Measurements from ENCODE around the gene ANP32E. TPM values are rescaled to one million over a fixed set of nuclear protein-coding genes. Genes with fewer than 3 reads are reported as not detected.
"Not testable (repeated sequence)": the region's sequence is repeated elsewhere in the genome, so short reads cannot be mapped to it uniquely, and the experiment has no call there.

ANP32E gene
- total RNA-seq, 2 experiments from 2014 or later = 185 TPM

DNA sequence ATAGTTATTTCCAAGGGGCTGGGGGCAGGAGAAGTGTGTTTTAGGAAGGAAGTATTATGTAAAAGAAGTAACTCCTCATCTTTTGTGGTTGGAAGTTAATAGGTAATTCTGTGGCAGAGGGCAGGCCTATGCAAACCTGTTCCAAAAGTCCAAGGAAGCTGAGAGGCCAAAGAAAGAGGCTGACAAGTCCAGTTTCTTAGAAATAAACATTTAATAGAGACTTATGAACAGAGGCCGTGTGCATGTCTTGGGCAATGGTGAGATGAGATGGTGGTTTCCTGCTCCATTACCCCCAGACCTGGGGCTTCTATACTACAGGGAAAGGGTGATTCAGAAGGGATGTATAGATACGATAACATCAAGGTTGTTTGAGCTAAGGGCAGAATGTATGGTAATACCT, 14.0 kb upstream of the ANP32E start:
- no peak for DNase-seq
- Mint-ChIP-seq H3K36me3 (ENCODE audit: low read depth) (no peaks in the 10 kb centered on the region), H3K27ac (no peak overlapping the region), H3K4me1 (peaks cover 3% of the 10 kb centered on the region), H3K9me3 (no peaks in the 10 kb centered on the region), H3K4me3 (no peak overlapping the region), H3K27me3 (peaks cover 9% of the 10 kb centered on the region)
- ChIA-PET CTCF (no interaction called here), POLR2A (interaction anchor here (1.2 to 1.6 kb wide), 4 partner anchors 8 to 19 kb away, joined by 3 to 4 read pairs (median 4); partner anchors contain the start of gene APH1A)

DNA sequence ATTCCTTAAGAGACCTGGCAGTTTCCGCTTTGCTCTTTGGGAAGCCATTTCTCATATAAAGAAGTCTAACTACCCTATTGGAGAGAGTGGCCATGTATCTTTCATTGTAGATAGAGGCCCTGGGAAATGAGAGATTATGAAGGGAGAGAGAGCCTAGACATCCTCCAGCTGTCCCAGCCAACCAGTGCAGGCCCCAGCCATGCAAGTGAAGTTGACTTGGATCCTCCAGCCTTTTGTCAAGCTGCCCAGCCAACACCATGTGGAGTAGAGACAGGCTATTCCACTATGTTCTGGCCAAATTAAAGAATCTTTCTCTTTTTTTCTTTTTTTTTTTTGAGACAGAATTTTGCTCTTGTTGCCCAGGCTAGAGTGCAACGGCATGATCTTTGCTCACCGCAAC, 7.1 kb upstream of the ANP32E start:
- H3K4me1 Mint-ChIP-seq = no peaks in the 10 kb centered on the region
- H3K36me3 Mint-ChIP-seq (ENCODE audit: low read depth) = no peaks in the 10 kb centered on the region
- H3K4me3 Mint-ChIP-seq = no peak overlapping the region
- no peak for DNase-seq
- ChIA-PET POLR2A (no interaction called here), CTCF (no interaction called here)
- peaks cover 4% of the 10 kb centered on the region for H3K27me3 Mint-ChIP-seq
- no peaks in the 10 kb centered on the region for H3K9me3 Mint-ChIP-seq
- no peak overlapping the region for H3K27ac Mint-ChIP-seq

DNA sequence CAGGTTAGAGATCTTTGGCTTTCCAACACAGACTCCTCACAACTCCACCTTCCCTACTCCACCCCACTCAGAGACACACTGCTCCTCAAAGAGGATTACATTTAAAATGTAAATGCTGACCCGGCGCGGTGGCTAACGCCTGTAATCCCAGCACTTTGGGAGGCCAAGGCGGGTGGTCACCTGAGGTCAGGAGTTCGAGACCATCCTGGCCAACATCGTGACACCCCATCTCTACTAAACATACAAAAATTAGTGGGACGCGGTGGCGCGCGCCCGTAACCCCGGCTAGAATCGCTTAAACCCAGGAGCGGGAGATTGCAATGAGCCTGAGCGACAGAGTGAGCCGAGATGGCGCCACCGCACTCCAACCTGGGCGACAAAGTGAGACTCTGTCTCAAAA, 1.8 kb upstream of the ANP32E start:
- H3K36me3 Mint-ChIP-seq (ENCODE audit: low read depth) = peaks cover 17% of the 10 kb centered on the region
- H3K27ac Mint-ChIP-seq = no peak overlapping the region
- no peak overlapping the region for H3K4me3 Mint-ChIP-seq
- no peaks in the 10 kb centered on the region for H3K9me3 Mint-ChIP-seq
- no peaks in the 10 kb centered on the region for H3K27me3 Mint-ChIP-seq
- ChIA-PET POLR2A (no interaction called here), CTCF (no interaction called here)
- DNase-seq = no peak
- H3K4me1 Mint-ChIP-seq = peaks cover 16% of the 10 kb centered on the region

DNA sequence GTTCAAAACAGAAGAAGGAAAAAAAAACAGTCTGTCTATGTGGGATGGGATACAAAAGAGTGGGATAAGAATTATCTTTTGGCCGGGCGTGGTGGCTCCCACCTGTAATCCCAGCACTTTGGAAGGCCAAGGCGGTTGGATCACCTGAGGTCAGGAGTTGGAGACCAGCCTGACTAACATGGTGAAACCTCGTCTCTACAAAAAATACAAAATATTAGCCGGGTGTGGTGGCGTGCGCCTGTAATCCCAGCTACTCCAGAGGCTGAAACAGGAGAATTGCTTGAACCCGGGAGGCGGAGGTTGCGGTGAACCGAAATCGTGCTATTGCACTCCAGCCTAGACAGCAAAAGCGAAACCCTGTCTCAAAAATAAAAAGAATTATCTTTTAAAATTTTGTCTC, 1.3 kb upstream of the ANP32E start:
- not testable (repeated sequence) for H3K27me3 Mint-ChIP-seq
- POLR2A ChIA-PET = interaction anchor here (0.5 to 4.5 kb wide), 9 partner anchors 19 to 350 kb away, joined by 3 to 50 read pairs (median 4); partner anchors contain the start of genes APH1A, CA14 and RPRD2
- CTCF ChIA-PET = interaction anchor here (1.7 kb wide), 1 partner anchor 127 kb away, joined by 5 read pairs; the partner anchor contains the start of gene RPRD2

DNA sequence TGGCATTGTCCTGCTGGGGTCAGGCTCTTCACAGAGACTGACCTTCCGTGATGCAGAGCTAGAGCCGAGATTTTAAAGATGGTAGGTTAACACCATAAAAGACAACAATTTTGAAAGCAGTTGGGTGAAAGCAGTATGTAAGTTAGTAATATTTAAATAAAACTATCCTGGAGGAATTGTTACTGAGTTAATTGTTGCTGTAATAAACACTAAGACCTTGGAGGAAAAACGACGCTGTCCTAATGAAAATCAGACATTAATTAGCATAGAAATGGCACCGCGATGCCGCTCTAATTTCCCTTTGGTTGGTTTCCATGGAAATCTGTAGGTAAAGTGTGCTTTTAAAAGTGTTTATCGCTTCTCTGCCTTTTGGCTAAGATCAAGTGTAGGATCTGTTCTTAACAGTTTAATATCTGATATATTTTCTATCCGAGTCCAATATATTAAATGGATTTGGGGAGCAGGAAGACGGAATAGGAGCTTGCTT, 745 bp upstream of the ANP32E start:
- Mint-ChIP-seq H3K9me3 (no peaks in the 10 kb centered on the region), H3K36me3 (ENCODE audit: low read depth) (peaks cover 17% of the 10 kb centered on the region), H3K4me1 (peaks cover 21% of the 10 kb centered on the region), H3K27ac (no peak overlapping the region), H3K4me3 (no peak overlapping the region), H3K27me3 (no peaks in the 10 kb centered on the region)
- POLR2A ChIA-PET = interaction anchor here (0.5 to 4.5 kb wide), 12 partner anchors 18 to 349 kb away, joined by 3 to 50 read pairs (median 4); partner anchors contain the start of genes APH1A, CA14 and RPRD2
- no peak for DNase-seq
- CTCF ChIA-PET = interaction anchor here (0.6 to 1.7 kb wide), 2 partner anchors 127 to 335 kb away, joined by 3 to 5 read pairs; partner anchors contain the start of gene RPRD2

More for the DNA sequence above, 1.3 kb upstream of the ANP32E start:
- not testable (repeated sequence) for H3K27ac Mint-ChIP-seq, DNase-seq, H3K4me3 Mint-ChIP-seq, H3K9me3 Mint-ChIP-seq
- H3K4me1 Mint-ChIP-seq = peaks cover 18% of the 10 kb centered on the region
- H3K36me3 Mint-ChIP-seq (ENCODE audit: low read depth) = peaks cover 17% of the 10 kb centered on the region

DNA sequence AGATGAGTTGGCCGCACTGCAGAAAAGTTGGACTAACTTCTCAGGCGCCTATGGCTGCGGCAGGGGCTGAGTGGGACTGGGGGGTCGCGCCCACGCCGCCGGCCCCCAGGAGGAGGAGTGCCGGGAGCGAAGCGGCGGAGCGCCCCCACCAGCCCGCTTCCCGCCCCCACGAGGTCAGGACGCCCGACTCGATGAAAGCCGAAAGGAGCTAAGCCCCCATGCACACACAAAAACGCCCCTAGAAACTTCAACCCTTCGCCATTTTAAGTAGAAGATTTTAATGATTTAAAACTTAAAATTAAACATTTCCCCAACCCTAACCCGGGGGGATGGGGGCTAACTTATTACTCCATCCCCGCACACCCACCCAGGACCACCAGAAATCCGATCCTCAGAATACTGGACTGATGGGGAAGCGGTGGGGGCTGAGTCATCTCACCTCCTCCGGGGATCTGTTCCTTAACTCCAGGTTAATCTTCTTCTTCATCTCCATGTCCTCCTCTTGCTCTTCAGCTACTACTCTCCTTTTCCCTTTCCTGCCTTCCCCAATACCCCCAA, 539 bp downstream of the ANP32E start:
- peaks cover 24% of the 10 kb centered on the region for H3K4me1 Mint-ChIP-seq
- no peak overlapping the region for H3K27ac Mint-ChIP-seq
- H3K9me3 Mint-ChIP-seq = no peaks in the 10 kb centered on the region
- peak; percentile 41 for DNase-seq
- CTCF ChIA-PET = interaction anchor here (0.5 to 1.7 kb wide), 4 partner anchors 48 to 347 kb away, joined by 3 to 5 read pairs (median 4); partner anchors contain the start of gene RPRD2
- peaks cover 21% of the 10 kb centered on the region for H3K36me3 Mint-ChIP-seq (ENCODE audit: low read depth)
- no peak overlapping the region for H3K4me3 Mint-ChIP-seq
- H3K27me3 Mint-ChIP-seq = no peaks in the 10 kb centered on the region
- POLR2A ChIA-PET = interaction anchor here (0.6 to 4.7 kb wide), 24 partner anchors 10 to 462 kb away, joined by 3 to 70 read pairs (median 4); partner anchors contain the start of genes APH1A, CA14, CIART and ENSA

DNA sequence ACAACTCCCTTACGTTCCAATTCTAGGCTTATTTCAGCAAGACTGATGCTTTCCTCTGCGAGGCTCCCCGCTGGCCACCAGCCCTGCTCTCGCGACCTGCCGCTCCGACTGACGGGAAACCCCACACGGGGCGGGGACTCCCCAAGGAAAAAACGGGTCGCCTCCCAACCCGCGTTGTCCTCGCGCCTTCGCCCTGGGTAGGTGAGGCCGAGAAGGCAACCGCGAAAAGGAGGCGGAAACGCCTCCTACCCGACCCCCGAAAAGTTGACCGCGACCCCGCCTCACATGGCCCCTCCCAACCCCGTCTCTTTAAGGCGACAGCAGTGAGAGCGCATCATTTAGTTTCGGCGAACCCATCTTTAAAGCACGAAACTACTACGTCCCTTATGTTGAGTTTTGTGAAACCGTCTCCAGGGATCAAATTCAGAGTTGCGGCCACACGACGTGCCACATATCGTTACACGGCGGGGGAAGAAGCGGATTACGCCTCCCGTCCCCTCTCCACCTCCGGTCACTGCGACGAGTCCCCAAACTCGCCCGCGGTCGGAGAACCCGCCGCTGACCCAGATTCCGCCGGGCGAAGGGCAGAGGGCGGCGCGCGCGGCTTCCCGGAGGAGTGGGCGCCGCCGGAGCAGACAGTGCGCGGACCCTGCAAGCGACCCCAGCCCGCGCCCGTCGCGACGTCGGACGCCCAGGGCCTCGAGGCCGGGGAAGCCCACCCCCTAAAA, 1.2 kb downstream of the ANP32E start:
- ChIA-PET POLR2A (interaction anchor here (0.6 to 4.7 kb wide), 29 partner anchors 10 to 739 kb away, joined by 3 to 70 read pairs (median 5); partner anchors contain the start of genes APH1A, FALEC, GOLPH3L and PLEKHO1), CTCF (interaction anchor here (0.8 to 2.6 kb wide), 4 partner anchors 10 to 347 kb away, joined by 3 to 8 read pairs (median 6); a partner anchor contains a TSS)
- Mint-ChIP-seq H3K9me3 (no peaks in the 10 kb centered on the region), H3K27ac (no peak overlapping the region), H3K27me3 (no peaks in the 10 kb centered on the region), H3K4me1 (peaks cover 26% of the 10 kb centered on the region), H3K4me3 (no peak overlapping the region), H3K36me3 (ENCODE audit: low read depth) (peaks cover 25% of the 10 kb centered on the region)
- peak; percentile 93 for DNase-seq

DNA sequence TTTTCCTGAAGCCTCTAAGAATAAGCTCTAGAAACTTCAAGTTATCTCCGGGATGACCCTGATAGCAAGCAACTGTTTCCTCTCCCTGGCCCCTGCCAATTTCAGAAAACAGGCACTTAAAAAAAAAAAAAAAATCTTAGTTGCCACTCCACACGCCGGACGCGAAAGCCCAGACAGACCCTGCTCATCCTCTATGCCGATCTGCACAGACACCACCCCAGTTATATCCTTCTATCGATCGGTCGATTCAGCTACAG, 1.7 kb downstream of the ANP32E start:
- ChIA-PET CTCF (interaction anchor here (0.7 to 2.6 kb wide), 8 partner anchors 10 to 161 kb away, joined by 3 to 9 read pairs (median 4); no protein-coding TSS in a partner anchor), POLR2A (interaction anchor here (0.6 to 4.7 kb wide), 27 partner anchors 9 to 740 kb away, joined by 3 to 70 read pairs (median 6); partner anchors contain the start of genes APH1A, ENSA, FALEC and PLEKHO1)
- Mint-ChIP-seq H3K9me3 (no peaks in the 10 kb centered on the region), H3K36me3 (ENCODE audit: low read depth) (peaks cover 25% of the 10 kb centered on the region), H3K4me3 (no peak overlapping the region), H3K27ac (no peak overlapping the region), H3K27me3 (no peaks in the 10 kb centered on the region), H3K4me1 (peaks cover 26% of the 10 kb centered on the region)
- no peak for DNase-seq

DNA sequence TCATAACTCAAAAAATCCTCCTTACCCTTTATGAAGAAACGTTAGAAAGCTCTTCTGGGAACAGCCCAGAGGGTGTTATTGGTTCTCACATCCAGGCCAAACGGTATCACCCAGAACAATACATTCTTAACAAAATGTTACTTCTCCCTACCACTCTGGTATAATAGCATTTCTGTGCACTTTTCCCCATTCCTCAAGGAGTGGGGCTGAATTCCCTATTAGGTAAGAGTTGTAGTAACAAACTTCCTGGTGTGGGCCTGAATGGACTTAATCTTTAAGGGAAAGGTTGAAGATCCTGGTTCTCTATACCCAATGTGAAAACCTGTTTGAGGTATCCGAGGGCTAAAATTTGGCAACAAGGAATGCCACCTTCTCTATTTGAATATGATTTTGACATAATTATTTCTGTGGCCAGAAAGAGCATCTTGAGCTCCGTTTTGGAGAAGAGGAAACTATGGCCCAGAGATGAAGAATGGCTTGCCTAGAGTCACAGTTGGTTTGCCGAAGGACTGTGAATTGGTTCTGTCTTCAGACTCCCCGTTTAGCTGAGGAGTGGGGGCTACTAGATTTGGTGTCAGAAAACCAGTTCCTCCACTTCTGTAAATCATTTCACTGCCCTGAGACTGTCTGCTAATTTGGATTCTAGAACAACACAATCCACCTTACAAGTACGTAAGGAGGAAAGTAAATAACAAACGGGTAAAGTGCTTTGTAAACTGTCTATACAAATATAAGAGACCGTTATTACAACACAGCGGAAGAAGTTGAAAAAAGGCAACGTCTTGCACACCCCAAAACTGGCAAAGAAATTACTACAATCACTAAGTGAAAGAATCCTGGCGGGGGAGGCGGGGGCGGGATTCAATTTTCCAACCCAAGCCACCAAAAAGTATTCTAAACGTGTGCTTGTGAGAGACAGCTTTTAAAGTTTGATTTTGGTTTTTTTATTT, 2.3 kb downstream of the ANP32E start:
- no peaks in the 10 kb centered on the region for H3K9me3 Mint-ChIP-seq
- peak; percentile 42 for DNase-seq
- CTCF ChIA-PET = interaction anchor here (0.6 to 2.6 kb wide), 12 partner anchors 9 to 326 kb away, joined by 3 to 9 read pairs (median 4); no protein-coding TSS in a partner anchor
- peaks cover 29% of the 10 kb centered on the region for H3K4me1 Mint-ChIP-seq
- H3K4me3 Mint-ChIP-seq = no peak overlapping the region
- H3K36me3 Mint-ChIP-seq (ENCODE audit: low read depth) = peaks cover 29% of the 10 kb centered on the region
- POLR2A ChIA-PET = interaction anchor here (0.7 to 4.7 kb wide), 27 partner anchors 9 to 740 kb away, joined by 3 to 70 read pairs (median 6); partner anchors contain the start of genes APH1A, ENSA, FALEC and PLEKHO1
- H3K27ac Mint-ChIP-seq = no peak overlapping the region
- no peaks in the 10 kb centered on the region for H3K27me3 Mint-ChIP-seq

DNA sequence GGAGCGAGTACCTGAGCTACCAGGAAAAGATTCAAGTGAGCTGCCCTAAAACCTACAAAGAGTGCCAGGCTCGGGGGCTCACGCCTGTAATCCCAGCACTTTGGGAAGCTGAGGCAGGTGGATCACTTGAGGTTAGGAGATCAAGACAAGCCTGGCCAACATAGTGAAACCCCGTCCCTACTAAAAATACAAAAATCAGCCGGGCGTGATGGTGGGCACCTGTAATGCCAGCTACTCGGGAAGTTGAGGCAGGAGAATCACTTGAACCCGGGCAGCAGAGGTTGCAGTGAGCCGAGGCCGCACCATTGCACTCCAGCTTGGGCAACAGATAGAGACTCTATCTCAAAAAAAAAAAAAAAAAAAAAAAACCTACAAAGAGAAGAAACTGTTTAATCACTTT, 3.0 kb downstream of the ANP32E start:
- peaks cover 34% of the 10 kb centered on the region for H3K36me3 Mint-ChIP-seq (ENCODE audit: low read depth)
- H3K4me3 Mint-ChIP-seq, DNase-seq, H3K27me3 Mint-ChIP-seq, H3K9me3 Mint-ChIP-seq, H3K27ac Mint-ChIP-seq: not testable (repeated sequence)
- H3K4me1 Mint-ChIP-seq = peaks cover 30% of the 10 kb centered on the region
- ChIA-PET POLR2A (interaction anchor here (0.8 to 4.7 kb wide), 11 partner anchors 8 to 346 kb away, joined by 3 to 70 read pairs (median 12); partner anchors contain the start of genes APH1A, RPRD2 and VPS45), CTCF (interaction anchor here (0.6 to 2.6 kb wide), 8 partner anchors 9 to 327 kb away, joined by 4 to 9 read pairs (median 5); no protein-coding TSS in a partner anchor)

DNA sequence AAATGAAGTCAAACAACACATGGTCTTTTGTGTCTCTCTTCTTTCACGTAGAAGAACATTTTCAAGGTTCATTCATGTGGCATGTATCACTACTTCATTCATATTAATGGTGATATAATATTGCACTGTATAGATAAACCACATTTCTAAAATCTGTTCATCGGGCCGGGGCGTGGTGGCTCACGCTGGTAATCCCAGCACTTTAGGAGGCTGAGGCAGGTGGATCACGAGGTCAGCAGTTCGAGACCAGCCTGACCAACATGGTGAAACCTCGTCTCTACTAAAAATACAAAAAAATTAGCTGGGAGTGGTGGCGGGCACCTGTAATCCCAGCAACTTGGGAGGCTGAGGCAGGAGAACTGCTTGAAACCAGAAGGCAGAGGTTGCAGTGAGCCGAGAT, 7.7 kb downstream of the ANP32E start:
- H3K27ac Mint-ChIP-seq, H3K27me3 Mint-ChIP-seq, H3K4me3 Mint-ChIP-seq, H3K9me3 Mint-ChIP-seq, DNase-seq, CTCF ChIA-PET: not testable (repeated sequence)
- peaks cover 40% of the 10 kb centered on the region for H3K4me1 Mint-ChIP-seq
- peaks cover 60% of the 10 kb centered on the region for H3K36me3 Mint-ChIP-seq (ENCODE audit: low read depth)
- POLR2A ChIA-PET = interaction anchor here (1.3 kb wide), 1 partner anchor 27 kb away, joined by 4 read pairs; no protein-coding TSS in a partner anchor

DNA sequence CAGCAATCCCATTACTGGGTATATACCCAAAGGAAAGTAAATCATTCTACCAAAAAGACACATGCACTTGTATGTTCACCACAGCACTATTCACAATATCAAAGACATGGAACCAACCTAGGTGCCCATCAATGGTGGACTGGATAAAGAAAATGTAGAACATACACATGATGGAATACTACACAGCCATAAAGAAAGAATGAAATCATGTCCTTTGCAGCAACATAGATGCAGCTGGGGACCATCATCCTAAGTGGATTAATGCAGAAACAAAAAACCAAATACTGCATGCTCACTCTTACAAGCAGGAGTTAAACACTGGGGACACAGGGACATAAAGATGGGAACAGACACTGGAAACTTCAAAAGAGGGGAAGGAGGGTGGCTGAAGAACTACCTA, 8.7 kb downstream of the ANP32E start:
- H3K27ac Mint-ChIP-seq = no peak overlapping the region
- DNase-seq = no peak
- no peak overlapping the region for H3K4me3 Mint-ChIP-seq
- peaks cover 33% of the 10 kb centered on the region for H3K4me1 Mint-ChIP-seq
- H3K36me3 Mint-ChIP-seq (ENCODE audit: low read depth) = peaks cover 62% of the 10 kb centered on the region
- POLR2A ChIA-PET = no interaction called here
- CTCF ChIA-PET = no interaction called here
- no peaks in the 10 kb centered on the region for H3K27me3 Mint-ChIP-seq
- H3K9me3 Mint-ChIP-seq = no peaks in the 10 kb centered on the region

Measured in activated CD4-positive, alpha-beta memory T cell treated with anti-CD3 and anti-CD28 coated beads, Interleukin-2, amount 10 ng/mL, durations not matched to agents 7 days and 5 days (primary cell).